GM12864 (cell line): ENCODE results near the gene ACSM6.

Source experiments
- DNase-seq: peaks from one replicate; pipeline ENCODE4 v3.0.0-alpha.2; 2011; ENCODE audit warnings: low read depth
- H3K4me3 ChIP-seq: 2 replicates; pipeline ENCODE4 v1.5.1; 2011; ENCODE audit warnings: mild to moderate bottlenecking, low read depth, low read length, control low read depth
- TF ChIP-seq, protein P1 (sequence below): IDR thresholded peaks from 2 replicates; pipeline ENCODE4 v1.5.1; 2011; ENCODE audit warnings: low read depth, mild to moderate bottlenecking, moderate library complexity, low read length, control low read depth, inconsistent platforms; ENCODE audit errors: missing control alignments

ACSM6 gene

DNA sequence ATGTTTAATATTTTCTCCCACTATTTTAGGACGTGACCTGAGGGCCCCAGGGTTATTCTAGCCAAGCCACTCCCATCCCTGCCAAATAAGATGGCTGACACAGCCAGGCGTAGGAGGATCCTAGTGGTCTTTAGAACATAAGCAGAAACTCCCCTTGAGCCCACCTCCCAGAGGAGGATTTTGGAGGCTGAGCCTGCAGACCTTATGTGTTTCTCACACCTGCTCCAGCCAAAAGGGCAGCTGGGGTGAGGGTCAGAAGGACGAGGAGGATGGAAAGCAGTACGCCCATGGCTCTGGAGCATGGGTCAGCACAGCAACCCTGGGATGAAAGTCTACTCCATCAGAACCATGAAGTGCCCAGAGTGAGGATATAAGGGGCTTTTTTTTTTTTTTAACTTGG, 56.8 kb downstream of the ACSM6 start:
- no peak for DNase-seq
- no peak overlapping the region for H3K4me3 ChIP-seq
- TF ChIP-seq, protein P1, sequence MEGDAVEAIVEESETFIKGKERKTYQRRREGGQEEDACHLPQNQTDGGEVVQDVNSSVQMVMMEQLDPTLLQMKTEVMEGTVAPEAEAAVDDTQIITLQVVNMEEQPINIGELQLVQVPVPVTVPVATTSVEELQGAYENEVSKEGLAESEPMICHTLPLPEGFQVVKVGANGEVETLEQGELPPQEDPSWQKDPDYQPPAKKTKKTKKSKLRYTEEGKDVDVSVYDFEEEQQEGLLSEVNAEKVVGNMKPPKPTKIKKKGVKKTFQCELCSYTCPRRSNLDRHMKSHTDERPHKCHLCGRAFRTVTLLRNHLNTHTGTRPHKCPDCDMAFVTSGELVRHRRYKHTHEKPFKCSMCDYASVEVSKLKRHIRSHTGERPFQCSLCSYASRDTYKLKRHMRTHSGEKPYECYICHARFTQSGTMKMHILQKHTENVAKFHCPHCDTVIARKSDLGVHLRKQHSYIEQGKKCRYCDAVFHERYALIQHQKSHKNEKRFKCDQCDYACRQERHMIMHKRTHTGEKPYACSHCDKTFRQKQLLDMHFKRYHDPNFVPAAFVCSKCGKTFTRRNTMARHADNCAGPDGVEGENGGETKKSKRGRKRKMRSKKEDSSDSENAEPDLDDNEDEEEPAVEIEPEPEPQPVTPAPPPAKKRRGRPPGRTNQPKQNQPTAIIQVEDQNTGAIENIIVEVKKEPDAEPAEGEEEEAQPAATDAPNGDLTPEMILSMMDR = no peak

DNA sequence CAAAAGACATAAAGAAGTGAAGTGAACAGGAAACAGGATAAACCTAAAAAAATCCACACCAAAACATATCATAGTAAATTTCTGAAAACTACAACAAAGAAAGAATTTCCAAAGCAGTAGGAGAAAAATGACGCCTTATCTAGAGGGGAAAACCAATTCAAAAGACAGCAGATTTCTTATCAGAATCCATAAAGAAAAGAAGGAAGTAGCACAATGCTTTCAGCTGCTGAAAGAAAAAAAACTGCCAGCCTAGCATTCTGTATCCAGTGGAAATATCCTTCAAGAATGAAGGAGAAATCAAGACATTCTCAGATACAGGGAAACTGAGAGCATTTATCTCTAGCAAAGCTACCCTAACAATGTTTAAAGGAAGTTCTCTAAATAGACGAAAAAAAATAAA, 59.0 kb downstream of the ACSM6 start:
- no peak for DNase-seq
- TF ChIP-seq, protein P1 = no peak
- no peak overlapping the region for H3K4me3 ChIP-seq

DNA sequence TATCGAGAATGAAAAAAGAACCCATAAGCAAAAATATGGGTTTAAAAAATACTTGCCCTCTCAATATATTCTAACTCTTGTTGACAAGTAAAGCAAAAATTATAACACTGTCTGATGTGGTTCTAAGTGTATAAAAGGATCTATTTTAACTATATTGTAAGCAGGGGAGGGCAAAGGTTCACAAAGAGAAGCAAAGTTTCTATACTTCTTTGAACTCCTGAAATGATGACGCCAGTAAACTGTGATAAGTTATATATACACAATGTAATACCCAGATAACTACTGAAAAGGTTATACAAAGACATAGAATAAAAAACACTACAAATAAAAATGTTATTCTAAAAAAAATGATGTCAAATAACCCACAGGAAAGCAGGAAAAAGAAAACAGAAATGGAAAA, 59.6 kb downstream of the ACSM6 start:
- DNase-seq = no peak
- H3K4me3 ChIP-seq = no peak overlapping the region
- TF ChIP-seq, protein P1 = no peak

DNA sequence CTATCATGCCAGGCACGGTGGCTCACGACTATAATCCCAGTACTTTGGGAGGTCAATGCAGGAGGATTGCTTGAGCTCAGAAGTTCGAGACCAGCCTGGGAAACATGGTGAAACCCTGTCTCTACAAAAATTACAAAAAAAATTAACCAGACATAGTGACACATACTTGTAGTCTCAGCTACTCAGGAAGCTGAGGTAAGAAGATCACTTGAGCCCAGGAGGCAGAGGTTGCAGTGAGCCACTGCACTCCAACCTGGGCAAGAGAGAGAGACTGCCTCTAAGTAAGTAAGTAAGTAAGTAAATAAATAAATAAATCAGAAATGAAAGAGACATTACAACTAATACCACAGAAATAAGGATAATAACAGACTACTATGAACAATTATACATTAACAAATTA, 60.6 kb downstream of the ACSM6 start:
- DNase-seq = no peak
- TF ChIP-seq, protein P1 = no peak
- H3K4me3 ChIP-seq = no peak overlapping the region

DNA sequence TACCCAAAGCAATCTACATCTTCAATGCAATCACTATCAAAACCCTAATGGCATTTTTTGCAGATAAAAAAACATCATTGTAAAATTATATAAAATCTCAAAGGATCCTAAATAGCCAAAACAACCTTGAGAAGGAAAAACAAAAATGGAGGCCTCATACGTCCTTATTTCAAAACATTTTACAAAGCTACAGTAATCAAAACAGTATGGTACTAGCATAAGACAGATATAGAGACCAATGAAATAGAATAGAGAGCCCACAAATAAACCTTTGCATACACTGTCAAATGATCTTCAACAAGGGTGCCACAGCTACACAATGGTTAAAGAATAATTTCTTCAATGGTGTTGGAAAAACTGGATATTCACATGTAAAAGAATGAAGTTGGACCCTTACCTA, 62.2 kb downstream of the ACSM6 start:
- no peak for DNase-seq
- no peak overlapping the region for H3K4me3 ChIP-seq
- TF ChIP-seq, protein P1 = no peak

DNA sequence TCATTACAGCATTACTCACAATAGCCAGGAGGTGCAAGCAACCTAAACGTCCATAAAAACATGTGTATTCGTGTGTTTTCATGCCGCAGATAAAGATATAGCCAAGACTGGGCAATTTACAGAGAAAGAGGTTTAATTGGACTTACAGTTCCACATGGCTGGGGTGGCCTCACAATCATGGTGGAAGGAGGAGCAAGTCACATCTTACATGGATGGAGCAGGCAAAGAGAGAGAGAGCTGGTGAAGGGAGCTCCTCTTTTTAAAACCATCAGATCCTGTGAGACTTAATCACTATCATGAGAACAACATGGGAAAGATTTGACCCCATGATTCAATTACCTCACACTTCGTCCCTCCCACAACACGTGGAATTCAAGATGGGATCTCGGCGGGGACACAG, 63.8 kb downstream of the ACSM6 start:
- TF ChIP-seq, protein P1 = no peak
- DNase-seq = no peak
- H3K4me3 ChIP-seq = no peak overlapping the region

DNA sequence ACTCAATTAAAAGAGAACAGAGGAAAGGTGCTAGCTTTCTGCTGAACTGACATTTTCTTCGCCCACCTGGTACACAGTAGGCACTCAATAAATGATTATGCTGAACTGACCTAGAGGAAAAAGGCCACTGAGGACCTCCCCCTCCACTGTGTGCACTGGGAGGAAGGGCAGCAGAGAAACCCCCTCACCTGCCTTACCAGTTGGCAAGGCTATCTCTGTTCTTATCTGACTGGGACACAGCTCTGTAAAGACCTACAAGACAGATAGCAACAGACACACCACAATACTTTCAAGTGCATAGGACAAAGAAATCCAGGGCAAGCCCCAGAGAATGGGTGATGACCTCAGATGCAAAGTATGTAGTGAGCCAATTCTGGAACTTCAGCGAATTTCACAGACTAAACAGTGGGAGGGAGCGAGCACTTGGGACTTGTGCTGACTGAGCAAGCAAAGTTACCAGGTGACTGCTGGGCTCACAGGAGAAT, 66.4 kb downstream of the ACSM6 start:
- TF ChIP-seq, protein P1 = no peak
- no peak for DNase-seq
- H3K4me3 ChIP-seq = no peak overlapping the region
